Measurements from ENCODE around the gene PSD2.

Gene PSD2

DNA sequence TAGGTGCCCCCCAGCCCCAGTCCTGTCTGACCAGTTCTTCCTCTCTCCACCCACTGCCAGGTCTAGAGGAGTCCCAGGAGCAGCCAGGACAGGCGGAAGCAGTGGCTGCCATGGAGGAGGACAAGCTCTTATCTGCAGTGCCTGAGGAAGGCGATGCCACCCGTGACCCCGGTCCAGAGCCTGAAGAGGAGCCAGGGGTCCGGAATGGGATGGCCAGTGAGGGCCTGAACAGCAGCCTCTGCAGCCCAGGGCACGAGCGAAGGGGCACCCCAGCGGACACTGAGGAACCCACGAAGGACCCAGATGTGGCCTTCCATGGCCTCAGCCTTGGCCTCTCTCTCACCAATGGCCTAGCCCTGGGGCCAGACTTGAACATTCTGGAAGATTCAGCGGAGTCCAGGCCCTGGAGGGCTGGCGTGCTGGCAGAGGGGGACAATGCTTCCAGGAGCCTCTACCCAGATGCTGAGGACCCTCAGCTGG, 13.8 kb downstream of the PSD2 start:
- no peak for DNase-seq (ENCODE audit: low read depth, low spot score)
- H3K27ac ChIP-seq = no peak overlapping the region

DNA sequence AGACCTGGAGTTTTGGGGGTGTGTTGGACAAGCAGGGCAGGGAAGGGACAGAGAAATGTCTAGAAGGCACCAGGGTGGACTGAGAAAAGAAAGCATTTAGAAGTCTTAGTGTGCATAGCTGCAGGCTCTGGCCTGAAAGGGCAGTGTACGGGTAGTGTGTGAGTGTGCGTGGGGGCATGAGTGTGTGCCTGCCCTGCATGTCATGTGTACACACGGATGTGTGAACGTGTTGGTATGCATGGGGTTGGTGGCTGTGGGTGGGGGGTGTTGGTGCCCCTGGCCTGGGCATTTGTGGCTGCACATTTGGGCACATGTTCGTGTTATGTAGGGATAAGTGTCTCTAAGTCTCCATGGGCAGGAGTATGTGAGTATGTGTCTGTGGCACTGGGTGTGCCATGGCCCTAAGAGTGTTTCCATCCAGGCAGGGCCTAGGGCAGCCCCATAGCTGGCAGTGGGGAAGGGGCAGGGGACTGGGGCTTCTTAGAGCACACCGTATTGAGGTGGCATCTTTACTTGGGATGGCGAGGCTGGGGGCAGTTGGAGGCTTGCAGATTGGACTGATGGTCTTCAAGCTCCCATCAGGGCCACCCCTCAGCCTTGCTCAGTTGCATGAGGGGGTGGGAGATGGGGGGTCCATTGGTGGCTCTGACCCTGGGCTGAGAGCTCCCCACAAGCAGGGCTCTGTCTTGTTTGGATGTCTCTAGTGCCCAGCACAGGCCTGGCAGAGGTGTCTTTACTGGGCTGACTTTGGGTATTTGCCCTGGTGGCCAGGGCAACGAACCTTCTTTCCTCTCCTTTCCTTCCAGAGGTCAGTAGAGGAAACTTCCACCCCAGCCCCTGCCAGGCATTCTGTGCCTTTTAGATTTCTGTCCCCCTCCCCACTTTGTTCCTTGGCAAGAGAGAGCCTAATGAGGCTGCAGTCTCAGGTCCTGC, 15.0 kb downstream of the PSD2 start:
- DNase-seq (ENCODE audit: low read depth, low spot score) = no peak
- H3K27ac ChIP-seq = no peak overlapping the region

DNA sequence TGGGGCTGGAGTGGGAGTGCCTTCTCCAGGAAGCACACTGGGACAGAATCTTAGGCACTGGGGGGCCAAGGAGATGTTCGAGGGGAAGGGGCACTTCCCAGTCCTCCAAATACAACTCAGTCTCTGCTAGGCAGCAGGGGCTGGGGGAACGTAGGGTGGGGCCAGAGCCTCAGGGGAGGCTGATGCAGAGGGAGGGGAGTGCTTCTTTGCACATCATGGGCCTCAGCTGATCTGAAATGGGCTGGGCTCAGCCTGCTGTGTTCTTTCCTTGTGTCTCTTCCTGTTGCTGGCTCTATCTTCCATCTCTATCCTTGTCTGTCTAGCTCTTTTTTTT, 15.6 kb downstream of the PSD2 start:
- no peak for DNase-seq (ENCODE audit: low read depth, low spot score)
- no peak overlapping the region for H3K27ac ChIP-seq

DNA sequence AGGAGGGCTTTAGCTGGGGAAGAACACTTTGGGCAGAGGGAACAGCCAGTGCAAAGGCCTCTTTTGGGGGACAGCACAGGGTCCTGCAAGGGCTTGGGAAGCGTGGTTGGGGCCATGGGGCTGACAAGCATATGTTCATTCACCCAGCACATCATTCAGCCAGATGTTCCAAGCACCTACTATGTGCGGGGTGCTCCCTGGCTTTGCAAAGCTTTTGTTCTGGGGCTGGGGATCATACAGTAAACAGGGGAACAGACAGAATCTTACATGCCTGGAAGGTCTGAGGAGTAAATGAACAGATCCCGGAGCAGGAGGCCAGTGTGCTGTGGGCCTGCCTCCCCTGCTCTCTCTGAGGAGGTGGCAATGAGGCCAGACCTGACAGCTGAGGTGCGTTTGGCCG, 16.7 kb downstream of the PSD2 start:
- DNase-seq (ENCODE audit: low read depth, low spot score) = no peak
- H3K27ac ChIP-seq = no peak overlapping the region

DNA sequence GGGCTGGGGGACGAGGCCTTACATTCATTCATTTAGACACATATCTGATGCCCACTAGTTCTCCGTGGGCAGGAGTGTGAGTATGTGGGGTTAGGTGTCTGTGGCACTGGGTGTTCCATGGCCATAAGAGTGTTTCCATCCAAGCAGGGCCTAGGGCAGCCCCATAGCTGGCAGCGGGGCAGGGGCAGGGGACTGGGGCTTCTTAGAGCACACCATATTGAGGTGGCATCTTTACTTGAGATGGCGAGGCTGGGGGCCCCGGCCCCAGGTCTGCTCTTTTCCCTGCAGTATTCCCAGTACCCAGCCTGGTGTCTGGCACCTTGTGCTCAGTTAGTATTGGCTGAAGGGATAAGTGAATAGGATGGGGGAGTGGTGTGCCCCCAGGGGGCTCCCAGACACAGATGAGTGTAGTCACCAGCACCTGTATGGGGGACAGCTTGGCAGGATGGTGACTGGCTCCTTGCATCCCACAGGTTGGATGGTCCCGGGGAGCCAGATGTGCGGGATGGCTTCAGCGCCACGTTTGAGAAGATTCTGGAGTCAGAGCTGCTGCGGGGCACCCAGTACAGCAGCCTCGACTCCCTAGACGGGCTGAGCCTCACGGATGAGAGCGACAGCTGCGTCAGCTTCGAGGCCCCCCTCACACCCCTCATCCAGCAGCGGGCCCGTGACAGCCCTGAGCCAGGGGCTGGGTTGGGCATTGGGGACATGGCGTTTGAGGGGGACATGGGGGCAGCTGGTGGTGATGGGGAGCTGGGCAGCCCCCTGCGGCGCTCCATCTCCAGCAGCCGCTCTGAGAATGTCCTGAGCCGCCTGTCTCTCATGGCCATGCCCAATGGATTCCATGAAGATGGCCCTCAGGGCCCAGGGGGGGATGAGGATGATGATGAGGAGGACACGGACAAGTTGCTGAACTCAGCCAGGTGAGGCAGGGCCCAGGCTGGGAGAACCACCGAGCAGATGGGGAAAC, 17.5 kb downstream of the PSD2 start:
- DNase-seq (ENCODE audit: low read depth, low spot score) = no peak
- no peak overlapping the region for H3K27ac ChIP-seq

DNA sequence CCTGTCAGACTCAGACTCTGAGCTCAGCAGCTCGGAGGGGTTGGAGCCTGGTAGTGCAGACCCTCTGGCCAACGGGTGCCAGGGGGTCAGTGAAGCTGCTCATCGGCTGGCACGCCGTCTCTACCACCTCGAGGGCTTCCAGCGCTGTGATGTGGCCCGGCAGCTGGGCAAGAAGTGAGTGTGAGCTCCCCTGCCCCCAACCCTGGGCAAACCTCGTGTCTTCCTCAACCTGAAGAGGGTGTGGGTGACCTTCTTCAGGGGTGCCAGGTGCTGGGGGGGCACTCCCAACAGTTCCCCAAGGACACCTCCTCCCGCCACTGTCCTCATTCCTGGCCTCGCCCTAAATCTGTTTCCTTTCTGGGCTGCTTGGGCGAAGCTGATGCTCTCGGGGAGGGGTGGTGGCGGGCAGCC, 18.6 kb downstream of the PSD2 start:
- no peak for DNase-seq (ENCODE audit: low read depth, low spot score)
- H3K27ac ChIP-seq = no peak overlapping the region

DNA sequence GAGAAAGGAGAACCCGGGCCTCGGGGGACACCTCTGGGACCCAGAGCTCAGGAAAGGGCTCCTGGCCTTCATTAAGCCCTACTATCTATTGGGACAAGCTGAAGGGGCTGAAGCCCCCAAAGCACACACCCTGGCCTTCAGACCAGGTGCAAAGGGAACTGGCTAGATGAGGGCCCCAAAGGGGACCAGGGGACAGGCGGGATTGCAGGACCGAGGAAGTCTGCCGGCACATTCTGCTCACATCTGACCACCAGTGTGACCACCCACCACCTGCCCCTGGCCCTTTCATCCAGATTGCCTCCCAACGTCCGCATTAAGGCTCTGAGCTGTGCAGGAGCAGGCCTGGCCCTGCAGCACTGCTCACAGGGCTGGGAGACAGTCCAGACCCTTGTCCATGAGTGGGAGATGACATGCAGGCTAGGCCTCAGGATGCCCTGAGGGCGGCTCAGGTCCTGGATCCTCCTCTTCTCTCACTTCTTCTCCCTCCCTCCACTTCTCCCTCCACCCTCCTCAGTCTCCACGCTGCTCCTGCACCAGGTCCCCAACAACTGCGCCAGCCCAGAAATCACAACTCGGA, 19.2 kb downstream of the PSD2 start:
- no peak overlapping the region for H3K27ac ChIP-seq
- DNase-seq (ENCODE audit: low read depth, low spot score) = no peak

DNA sequence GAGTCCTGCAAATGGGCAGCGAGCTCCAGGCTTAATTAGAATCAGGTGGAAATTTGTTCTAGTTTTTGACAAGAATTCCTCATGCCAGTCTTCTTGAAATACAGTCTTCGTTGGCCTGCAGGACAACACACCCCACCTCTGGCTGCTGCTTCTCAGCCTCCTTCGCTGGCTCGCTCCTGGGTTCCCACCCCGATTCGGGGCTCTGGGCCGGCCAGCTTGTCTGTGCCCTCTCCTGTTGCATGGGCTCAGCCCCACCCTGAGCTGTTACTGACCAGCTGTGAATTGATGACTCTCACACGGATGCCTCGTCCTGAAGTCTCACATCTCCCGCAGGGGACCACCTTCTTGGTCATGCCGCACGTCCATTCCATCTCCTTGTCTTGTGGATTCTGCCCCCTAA, 21.0 kb downstream of the PSD2 start:
- no peak for DNase-seq (ENCODE audit: low read depth, low spot score)

DNA sequence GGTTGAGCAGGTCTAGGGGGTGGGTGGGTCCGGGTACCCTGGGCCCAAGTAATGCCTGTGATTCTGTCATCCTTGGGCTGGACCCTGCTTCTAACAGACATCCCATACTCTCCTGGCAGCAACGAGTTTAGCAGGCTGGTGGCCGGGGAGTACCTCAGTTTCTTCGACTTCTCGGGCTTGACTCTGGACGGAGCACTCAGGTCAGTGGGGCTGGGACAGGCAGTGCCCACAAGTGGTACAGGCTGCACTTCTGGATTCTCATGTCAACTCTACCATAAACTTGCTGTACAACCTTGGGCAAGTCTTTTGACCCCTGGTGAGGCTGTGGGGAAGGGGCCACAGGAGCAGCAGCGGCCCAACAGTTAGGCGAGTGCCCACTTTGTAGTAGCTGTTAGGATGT, 21.8 kb downstream of the PSD2 start:
- H3K27ac ChIP-seq = no peak overlapping the region
- DNase-seq (ENCODE audit: low read depth, low spot score) = no peak

More for the DNA sequence above, 21.0 kb downstream of the PSD2 start:
- no peak overlapping the region for H3K27ac ChIP-seq

DNA sequence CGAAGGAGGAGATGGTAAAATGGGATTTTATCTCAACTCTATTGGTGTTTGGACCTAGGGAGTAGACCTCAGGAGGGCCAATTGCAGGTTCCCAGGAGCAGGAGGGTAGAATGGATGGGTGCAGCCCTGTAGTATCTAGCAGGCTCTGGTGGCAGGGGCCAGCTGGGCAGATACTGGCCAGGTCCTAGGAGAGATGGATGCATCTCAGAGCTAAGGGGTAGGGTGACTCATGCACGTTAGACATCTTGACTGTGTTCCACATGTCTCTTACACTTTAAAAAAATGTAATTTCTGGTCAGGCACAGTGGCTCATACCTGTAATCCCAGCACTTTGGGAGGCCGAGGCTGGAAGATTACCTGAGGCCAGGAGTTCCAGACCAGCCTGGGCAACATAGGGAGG, 22.4 kb downstream of the PSD2 start:
- no peak for DNase-seq (ENCODE audit: low read depth, low spot score)
- no peak overlapping the region for H3K27ac ChIP-seq

DNA sequence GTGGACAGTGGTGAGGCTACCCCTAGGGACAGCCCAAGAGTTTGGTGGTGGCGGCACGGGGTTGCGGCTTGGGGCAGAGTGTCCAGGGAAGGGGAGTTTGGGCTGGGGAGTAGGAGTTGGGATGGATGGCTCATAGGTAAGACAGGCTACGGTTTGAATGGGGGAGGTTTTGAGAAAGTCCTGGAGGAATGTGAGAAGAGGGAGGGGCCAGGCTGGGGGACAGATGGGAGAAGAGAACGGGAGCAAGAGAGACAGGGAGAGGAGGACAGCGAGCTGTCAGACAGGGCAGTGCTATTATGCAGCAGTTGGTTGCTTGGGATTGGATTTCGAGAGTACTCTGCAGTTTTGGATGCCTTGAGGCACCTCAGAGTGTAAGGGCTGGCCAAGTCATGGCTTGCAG, 24.5 kb downstream of the PSD2 start:
- DNase-seq (ENCODE audit: low read depth, low spot score) = no peak
- H3K27ac ChIP-seq = no peak overlapping the region

DNA sequence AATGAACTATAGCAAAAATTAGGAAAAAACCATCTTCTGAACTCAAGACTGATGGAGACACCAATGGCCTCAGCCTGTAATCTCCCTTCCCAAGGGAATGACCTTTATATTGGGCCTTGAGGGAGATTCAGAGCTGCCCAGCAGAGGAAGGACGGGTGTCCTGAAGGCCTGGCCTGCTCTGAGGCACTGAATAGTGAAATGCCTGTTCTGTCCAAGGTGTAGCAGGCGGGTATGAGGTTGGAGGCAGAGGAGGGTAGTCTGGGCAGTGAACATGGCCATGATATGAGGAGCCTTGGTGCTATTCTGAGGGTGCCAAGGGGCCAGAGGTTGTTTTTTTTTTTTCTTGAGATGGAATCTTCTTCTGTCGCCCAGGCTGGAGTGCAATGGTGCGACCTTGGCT, 25.0 kb downstream of the PSD2 start:
- no peak for DNase-seq (ENCODE audit: low read depth, low spot score)
- H3K27ac ChIP-seq = no peak overlapping the region

DNA sequence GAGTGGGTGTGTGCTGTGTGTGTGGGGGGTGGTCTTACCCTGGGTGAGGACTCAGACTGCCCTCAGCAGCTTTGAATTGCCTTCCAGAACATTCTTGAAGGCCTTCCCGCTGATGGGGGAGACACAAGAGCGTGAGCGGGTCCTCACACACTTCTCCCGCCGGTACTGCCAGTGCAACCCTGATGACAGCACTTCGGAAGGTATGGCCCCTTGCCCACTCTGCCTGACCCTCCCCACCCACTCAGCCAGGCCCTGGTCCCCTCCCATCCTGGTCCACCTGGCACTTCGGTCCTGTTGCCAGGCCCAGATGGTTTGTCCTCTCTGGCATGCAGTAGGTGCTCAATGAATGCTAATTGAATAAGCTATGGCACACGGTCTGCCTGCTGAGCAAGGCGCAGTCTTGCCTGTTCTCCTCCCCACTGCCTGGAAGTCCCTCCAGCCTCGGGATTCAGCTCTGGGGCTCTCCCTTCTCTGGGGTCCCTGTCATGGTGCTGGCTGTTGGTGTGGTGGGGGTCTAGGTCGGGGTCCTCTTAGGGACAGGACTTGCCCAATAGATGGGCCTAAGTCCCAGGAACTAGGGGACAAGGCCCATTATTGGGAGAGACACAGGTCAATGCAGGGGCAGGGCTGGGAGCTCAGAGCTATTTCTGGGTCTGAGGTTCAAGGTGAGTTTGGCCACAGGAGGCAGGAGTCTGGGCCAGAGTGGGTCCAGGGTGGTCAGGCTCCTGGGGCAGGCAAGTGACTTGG, 26.4 kb downstream of the PSD2 start:
- DNase-seq (ENCODE audit: low read depth, low spot score) = no peak
- no peak overlapping the region for H3K27ac ChIP-seq

DNA sequence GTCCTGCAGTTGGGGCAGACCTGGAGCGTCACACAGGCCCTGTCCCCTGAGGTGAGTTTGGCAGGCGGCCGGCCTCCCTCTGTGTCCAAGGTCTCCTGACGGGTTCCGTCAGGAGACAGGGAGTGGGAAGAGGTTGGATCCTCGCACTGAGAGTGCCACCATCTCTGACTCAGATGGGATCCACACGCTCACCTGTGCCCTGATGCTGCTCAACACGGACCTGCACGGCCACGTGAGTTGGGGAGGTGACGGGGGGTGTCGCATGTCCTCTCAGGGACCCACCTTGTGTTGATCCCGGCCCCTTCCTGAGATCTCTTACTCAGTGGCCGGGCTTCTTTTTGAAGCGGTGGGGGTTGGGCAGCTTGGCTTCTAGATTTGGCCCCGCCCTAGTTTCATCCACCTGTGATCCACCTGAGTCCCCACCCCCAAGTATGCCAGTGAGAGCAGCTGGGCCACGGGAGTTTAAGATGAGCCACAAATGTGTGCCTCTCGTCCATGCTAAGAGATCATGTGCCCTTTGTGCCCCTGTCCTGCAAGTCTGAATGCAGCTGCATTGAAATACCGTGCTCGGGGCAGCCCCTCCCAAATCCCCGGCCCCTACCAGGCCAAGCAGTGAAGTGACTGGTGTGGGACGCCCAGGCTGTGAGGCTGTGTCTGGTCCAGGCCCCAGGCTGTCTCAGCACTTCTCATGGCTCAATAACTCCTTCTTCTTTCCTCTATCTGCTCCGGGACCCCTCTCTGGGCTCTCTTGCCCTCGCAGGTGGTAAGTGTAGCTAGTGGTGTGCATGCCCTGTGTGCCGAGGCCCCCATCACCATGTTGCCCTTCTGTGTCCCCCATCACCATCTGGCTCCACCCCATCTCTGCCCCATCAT, 27.2 kb downstream of the PSD2 start:
- no peak for DNase-seq (ENCODE audit: low read depth, low spot score)

DNA sequence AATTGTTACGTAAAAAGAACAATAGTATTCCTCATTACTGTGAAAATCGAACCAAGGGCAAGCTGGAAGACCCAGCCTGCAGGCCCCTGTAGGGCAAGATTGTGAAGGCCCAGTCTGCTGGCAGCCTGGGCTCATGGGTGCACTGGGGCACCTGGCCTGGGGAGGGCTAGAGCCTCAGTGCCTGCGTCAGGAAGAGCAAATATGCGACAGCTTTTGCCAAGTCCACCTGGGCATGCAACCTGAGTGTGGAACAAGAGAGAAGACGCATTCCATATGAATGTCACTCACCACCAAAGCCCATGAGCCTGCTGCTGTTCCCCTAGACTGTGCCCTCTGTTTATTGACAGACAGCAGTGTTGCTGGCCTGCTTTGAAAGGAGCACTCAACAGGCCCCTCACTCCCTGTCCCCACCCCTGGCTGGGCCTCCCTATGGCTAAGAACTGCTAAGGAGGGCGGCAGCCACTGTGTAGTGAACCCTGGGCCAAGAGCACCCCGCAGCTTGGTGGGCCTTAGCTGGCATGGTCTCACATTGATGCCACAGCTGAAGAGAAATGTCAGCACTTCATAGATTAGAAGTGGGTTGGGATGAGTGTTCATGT, 28.2 kb downstream of the PSD2 start:
- no peak for DNase-seq (ENCODE audit: low read depth, low spot score)

More for the DNA sequence above, 27.2 kb downstream of the PSD2 start:
- H3K27ac ChIP-seq = no peak overlapping the region

DNA sequence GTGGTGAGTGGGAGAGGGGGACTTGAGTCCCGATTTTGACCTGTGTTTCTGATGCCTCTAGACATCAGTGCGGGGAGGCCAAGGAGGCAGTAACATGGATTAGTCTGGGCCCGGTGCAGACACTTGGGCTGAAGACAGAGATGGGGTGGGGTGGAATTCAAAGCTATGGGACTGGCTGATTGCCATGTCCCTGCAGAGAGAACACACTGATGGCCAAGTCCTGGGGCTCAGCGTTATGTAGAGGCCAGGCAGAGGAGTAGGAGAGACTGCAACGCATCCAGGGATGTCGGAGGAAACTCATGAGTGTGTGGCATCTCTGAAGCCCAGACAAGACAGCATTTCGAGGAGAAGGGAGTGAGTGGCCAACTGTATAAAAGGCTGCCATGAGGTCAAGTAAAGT, 30.1 kb downstream of the PSD2 start:
- no peak overlapping the region for H3K27ac ChIP-seq
- DNase-seq (ENCODE audit: low read depth, low spot score) = no peak

More for the DNA sequence above, 28.2 kb downstream of the PSD2 start:
- no peak overlapping the region for H3K27ac ChIP-seq

DNA sequence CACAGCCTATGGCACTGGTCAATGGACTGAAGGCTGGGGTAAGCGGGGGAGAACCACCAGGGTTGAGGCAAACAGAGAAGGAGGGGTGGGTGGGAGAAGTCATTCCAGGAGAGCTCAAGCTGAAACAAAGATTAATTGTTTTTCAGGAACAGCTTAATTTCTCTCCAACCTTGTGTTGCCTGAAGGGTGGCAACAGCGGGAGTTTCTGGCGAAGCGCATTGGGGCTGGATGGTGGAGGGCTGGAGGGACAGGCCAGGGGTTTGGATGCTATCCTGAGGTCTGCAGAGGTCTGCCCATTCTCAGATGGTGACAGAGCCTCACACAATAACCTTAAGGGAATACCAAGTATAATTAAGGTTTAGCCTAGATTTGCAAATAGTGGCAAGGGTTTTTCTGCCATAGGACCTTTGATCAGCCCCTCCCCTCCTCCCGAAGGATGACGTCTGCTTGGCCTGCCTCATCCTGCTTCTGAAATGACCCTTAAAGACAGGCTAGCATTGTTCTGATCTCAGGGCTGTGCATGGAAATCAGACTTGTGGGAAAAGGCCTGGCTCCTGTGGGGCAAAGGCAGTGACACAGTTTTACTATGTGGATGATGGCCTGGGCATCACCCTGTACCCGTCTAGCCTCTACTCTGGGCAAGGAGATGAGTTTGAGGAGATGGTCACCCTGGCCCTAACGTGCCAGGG, 32.7 kb downstream of the PSD2 start:
- no peak for DNase-seq (ENCODE audit: low read depth, low spot score)
- H3K27ac ChIP-seq = no peak overlapping the region

DNA sequence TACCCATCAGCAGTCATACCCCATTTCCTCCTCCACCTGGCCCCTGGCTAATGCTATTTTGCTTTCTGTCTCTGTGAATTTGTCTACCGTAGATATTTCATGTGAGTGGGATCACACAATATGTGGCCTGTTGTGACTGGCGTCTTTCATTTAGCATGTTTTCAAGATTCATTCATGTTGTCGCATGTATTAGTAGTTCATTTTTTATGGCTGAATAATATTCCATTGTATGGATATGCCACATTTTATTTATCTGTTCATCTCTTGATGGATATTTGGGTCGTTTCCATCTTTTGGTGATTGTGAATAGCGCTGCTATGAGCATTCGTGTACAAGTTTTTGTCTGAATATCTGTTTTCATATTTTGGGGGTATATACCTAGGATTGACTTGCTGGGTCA, 33.9 kb downstream of the PSD2 start:
- H3K27ac ChIP-seq = no peak overlapping the region
- DNase-seq (ENCODE audit: low read depth, low spot score) = no peak
